Measurements from ENCODE around the gene ASB1. TPM values are rescaled to one million over a fixed set of nuclear protein-coding genes. Genes with fewer than 3 reads are reported as not detected.
"Not testable (repeated sequence)": the region's sequence is repeated elsewhere in the genome, so short reads cannot be mapped to it uniquely, and the experiment has no call there.

The ASB1 gene
- total RNA-seq, 1 donor from 2014 or later, result 33.9 TPM

DNA sequence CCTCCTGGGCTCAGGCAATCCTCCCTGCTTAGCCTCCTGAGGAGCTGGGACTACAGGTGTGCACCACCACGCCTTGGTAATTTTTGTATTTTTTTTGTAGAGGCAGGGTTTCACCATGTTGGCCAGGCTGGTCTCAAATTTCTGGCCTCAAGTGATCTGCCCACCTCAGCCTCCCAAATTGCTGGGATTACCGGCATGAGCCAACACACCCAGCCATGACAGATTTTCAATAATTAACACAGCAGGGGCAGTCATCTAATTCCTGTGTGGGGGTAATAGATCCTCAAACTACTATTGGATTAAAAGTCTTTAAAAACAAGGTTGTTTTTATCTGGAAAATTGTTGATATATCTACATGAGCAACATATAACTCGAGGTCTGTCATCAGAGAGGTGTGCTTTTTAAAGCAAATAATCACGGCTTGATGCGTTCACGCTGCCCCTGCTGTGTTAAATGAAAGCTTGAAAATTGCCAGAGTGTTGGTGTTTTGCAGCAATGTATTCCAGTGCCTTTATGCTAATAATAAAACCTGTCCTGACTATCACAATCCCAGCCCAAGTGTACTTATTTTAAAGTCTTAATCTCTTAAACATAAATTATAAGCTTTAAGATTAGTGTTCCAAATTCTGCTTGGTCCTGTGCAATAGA lies 35.6 kb upstream of the ASB1 start:
- H3K4me3 Mint-ChIP-seq, result no peak overlapping the region
- no peak overlapping the region for H3K27ac Mint-ChIP-seq
- no peaks in the 10 kb centered on the region for H3K4me1 Mint-ChIP-seq
- no peaks in the 10 kb centered on the region for H3K36me3 Mint-ChIP-seq (ENCODE audit: low read depth)
- intact Hi-C loops (cut with micrococcal nuclease), result no loop called here
- H3K9me3 Mint-ChIP-seq, result no peaks in the 10 kb centered on the region
- DNase-seq, result no peak
- no peaks in the 10 kb centered on the region for H3K27me3 Mint-ChIP-seq

GRCh38 chr2:238396663-238397062 lies 30.1 kb upstream of the ASB1 start:
- intact Hi-C loops (cut with micrococcal nuclease), result no loop called here
- Mint-ChIP-seq H3K4me3 (no peak overlapping the region), H3K27me3 (no peaks in the 10 kb centered on the region), H3K4me1 (no peaks in the 10 kb centered on the region), H3K27ac (no peak overlapping the region), H3K36me3 (ENCODE audit: low read depth) (no peaks in the 10 kb centered on the region), H3K9me3 (no peaks in the 10 kb centered on the region)
- DNase-seq, result no peak

DNA sequence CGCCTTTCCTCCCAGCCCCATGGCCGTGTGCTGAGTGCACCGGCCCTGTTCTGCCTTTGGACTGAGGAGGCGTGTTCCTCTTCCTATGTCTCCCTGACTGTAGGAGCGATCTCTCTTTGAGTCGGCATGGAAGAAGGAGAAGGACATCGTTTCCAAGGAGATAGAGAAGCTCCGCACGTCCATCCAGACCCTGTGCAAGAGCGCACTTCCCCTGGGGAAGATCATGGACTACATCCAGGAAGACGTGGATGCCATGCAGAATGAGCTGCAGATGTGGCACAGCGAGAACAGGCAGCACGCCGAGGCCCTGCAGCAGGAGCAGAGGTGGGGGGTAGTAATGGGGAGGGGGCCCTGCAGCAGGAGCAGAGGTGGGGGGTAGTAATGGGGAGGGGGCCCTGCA lies 29.4 kb upstream of the ASB1 start:
- no peak for DNase-seq
- Mint-ChIP-seq H3K27ac (no peak overlapping the region), H3K9me3 (no peaks in the 10 kb centered on the region), H3K4me1 (no peaks in the 10 kb centered on the region), H3K27me3 (no peaks in the 10 kb centered on the region), H3K36me3 (ENCODE audit: low read depth) (no peaks in the 10 kb centered on the region), H3K4me3 (no peak overlapping the region)
- intact Hi-C loops (cut with micrococcal nuclease), result no loop called here

DNA sequence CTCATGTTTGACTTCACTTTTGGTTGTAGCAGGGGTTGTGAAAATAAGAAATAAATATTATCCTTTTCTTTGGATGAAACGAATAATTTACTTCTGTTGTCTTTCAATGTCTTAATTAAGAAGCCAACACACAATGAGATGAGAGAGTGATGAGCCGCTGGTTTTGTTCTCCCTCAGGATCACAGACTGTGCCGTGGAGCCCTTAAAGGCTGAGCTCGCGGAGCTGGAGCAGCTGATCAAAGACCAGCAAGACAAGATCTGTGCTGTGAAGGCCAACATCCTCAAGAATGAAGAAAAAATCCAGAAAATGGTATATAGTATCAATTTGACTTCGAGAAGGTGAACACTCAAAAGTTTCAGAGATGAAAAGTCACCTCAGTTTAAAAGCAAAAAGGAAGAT lies 28.1 kb upstream of the ASB1 start:
- no peak for DNase-seq
- Mint-ChIP-seq H3K27ac (no peak overlapping the region), H3K4me1 (no peaks in the 10 kb centered on the region), H3K27me3 (no peaks in the 10 kb centered on the region), H3K36me3 (ENCODE audit: low read depth) (no peaks in the 10 kb centered on the region), H3K4me3 (no peak overlapping the region), H3K9me3 (no peaks in the 10 kb centered on the region)
- intact Hi-C loops (cut with micrococcal nuclease), result no loop called here

DNA sequence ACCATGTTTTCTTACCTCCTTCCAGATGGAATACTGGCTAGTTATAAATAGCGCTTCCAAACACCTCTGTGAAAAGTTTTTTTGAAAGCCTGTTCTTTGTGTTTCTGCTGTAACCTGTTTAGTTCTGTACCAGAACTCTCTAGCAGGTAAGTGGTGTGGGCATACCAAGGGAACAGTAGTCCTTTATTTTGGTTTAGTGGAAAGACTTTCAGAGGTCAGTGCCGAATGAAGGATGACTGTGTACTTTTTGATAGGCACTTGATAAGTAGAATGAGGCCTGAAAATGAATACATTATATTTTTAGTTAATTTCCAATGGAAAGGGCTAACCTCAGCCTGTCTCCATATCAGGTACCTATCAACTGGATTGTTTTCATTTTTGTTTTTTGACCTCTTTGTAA lies 27.6 kb upstream of the ASB1 start:
- no peak overlapping the region for H3K4me3 Mint-ChIP-seq
- no peaks in the 10 kb centered on the region for H3K27me3 Mint-ChIP-seq
- H3K27ac Mint-ChIP-seq, result no peak overlapping the region
- DNase-seq, result no peak
- H3K4me1 Mint-ChIP-seq, result no peaks in the 10 kb centered on the region
- H3K36me3 Mint-ChIP-seq (ENCODE audit: low read depth), result no peaks in the 10 kb centered on the region
- H3K9me3 Mint-ChIP-seq, result no peaks in the 10 kb centered on the region
- intact Hi-C loops (cut with micrococcal nuclease), result no loop called here

DNA sequence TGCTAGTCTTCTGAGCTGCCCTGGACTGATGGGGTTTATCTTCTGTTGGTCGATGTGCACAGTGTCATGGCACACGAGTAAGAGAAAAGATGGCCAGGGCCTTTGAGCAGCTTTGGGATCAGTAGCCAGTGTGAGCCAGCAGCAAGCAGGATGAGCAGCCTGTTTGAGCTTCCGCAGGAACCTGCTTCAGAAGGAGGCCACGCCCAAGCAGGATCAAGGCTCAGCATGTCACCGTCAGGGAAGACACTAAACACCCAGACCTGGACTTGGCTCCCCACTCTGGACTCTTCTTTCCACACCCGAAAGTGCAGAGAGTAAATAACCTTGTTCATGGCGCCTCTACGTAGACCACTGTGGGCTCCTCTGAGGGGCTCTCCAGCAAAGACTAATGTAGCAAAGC lies 25.2 kb upstream of the ASB1 start:
- Mint-ChIP-seq H3K36me3 (ENCODE audit: low read depth) (no peaks in the 10 kb centered on the region), H3K27ac (no peak overlapping the region), H3K27me3 (no peaks in the 10 kb centered on the region), H3K4me1 (no peaks in the 10 kb centered on the region), H3K9me3 (no peaks in the 10 kb centered on the region), H3K4me3 (no peak overlapping the region)
- intact Hi-C loops (cut with micrococcal nuclease), result no loop called here
- DNase-seq, result no peak

- intact Hi-C loops (cut with micrococcal nuclease), result no loop called here
- Mint-ChIP-seq H3K36me3 (ENCODE audit: low read depth) (no peaks in the 10 kb centered on the region), H3K27ac (no peak overlapping the region), H3K4me1 (no peaks in the 10 kb centered on the region), H3K4me3 (no peak overlapping the region), H3K9me3 (no peaks in the 10 kb centered on the region), H3K27me3 (no peaks in the 10 kb centered on the region)
- no peak for DNase-seq
Observed at GRCh38 chr2:238403632-238404405, 22.9 kb upstream of the ASB1 start.

DNA sequence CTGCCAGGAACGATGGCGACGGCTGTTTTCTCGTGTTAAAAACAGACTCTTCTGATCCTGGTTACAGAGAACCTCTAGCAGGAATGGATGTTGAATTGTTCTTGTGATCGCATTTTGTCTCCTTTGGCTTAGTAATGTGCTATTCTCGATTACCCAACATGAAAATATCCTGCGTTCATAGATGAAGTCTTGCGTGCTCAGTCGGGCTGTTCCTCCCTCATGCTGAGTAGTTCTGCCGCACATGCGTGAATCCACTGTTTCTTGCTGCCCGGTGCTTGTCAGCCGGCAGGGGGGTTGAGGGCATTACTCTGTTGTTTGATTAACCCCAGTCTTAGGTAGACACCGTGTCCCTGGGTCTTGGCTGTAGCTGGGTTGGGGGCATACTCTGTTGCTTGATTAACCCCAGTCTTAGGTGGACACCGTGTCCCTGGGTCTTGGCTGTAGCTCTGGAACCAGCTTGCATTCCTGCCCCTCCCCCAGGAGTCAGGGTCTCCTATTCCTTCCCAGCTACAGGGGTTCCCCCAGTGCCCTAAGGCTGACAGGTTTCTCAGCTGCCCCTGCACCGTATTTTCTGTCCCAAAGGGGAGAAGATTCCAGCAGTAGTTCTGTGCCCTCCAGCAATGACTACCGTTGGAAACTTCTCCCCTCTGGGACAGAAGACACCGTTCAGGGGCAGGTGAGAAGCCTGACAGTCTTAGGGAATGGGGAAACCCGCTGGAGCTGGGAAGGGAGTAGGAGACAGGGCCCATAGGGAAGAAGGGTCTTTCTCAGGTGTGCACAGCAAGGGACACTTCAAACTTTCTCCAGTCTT lies 22.1 kb upstream of the ASB1 start:
- no peaks in the 10 kb centered on the region for H3K4me1 Mint-ChIP-seq
- no peaks in the 10 kb centered on the region for H3K9me3 Mint-ChIP-seq
- intact Hi-C loops (cut with micrococcal nuclease), result no loop called here
- no peak for DNase-seq
- no peaks in the 10 kb centered on the region for H3K36me3 Mint-ChIP-seq (ENCODE audit: low read depth)
- no peak overlapping the region for H3K27ac Mint-ChIP-seq
- no peak overlapping the region for H3K4me3 Mint-ChIP-seq
- no peaks in the 10 kb centered on the region for H3K27me3 Mint-ChIP-seq

GRCh38 chr2:238405217-238405555 lies 21.5 kb upstream of the ASB1 start:
- DNase-seq; H3K36me3 Mint-ChIP-seq (ENCODE audit: low read depth); H3K27me3 Mint-ChIP-seq; H3K27ac Mint-ChIP-seq; H3K4me1 Mint-ChIP-seq; H3K9me3 Mint-ChIP-seq; H3K4me3 Mint-ChIP-seq; intact Hi-C loops (cut with micrococcal nuclease): not testable (repeated sequence)

- Mint-ChIP-seq H3K27me3 (no peaks in the 10 kb centered on the region), H3K27ac (no peak overlapping the region)
Observed at GRCh38 chr2:238406221-238406997, 20.3 kb upstream of the ASB1 start.

GRCh38 chr2:238406998-238407285 lies 19.8 kb upstream of the ASB1 start:
- no peaks in the 10 kb centered on the region for H3K27me3 Mint-ChIP-seq
- H3K27ac Mint-ChIP-seq, result no peak overlapping the region
- intact Hi-C loops (cut with micrococcal nuclease), result no loop called here
- no peaks in the 10 kb centered on the region for H3K36me3 Mint-ChIP-seq (ENCODE audit: low read depth)
- H3K4me3 Mint-ChIP-seq, result no peak overlapping the region
- no peaks in the 10 kb centered on the region for H3K4me1 Mint-ChIP-seq
- DNase-seq, result no peak
- no peaks in the 10 kb centered on the region for H3K9me3 Mint-ChIP-seq

More at GRCh38 chr2:238406221-238406997, 20.3 kb upstream of the ASB1 start:
- intact Hi-C loops (cut with micrococcal nuclease), result no loop called here
- no peaks in the 10 kb centered on the region for H3K36me3 Mint-ChIP-seq (ENCODE audit: low read depth)
- H3K4me1 Mint-ChIP-seq, result no peaks in the 10 kb centered on the region
- H3K4me3 Mint-ChIP-seq, result no peak overlapping the region
- no peaks in the 10 kb centered on the region for H3K9me3 Mint-ChIP-seq
- no peak for DNase-seq

GRCh38 chr2:238407566-238407965 lies 19.2 kb upstream of the ASB1 start:
- intact Hi-C loops (cut with micrococcal nuclease), result no loop called here
- Mint-ChIP-seq H3K27me3 (no peaks in the 10 kb centered on the region), H3K4me3 (no peak overlapping the region), H3K27ac (no peak overlapping the region), H3K9me3 (no peaks in the 10 kb centered on the region), H3K4me1 (no peaks in the 10 kb centered on the region), H3K36me3 (ENCODE audit: low read depth) (no peaks in the 10 kb centered on the region)
- no peak for DNase-seq

- intact Hi-C loops (cut with micrococcal nuclease), result no loop called here
- Mint-ChIP-seq H3K27me3 (no peaks in the 10 kb centered on the region), H3K4me1 (no peaks in the 10 kb centered on the region), H3K9me3 (no peaks in the 10 kb centered on the region), H3K36me3 (ENCODE audit: low read depth) (no peaks in the 10 kb centered on the region), H3K27ac (no peak overlapping the region), H3K4me3 (no peak overlapping the region)
- no peak for DNase-seq
Observed at GRCh38 chr2:238408615-238409340, 17.9 kb upstream of the ASB1 start.

Measured in activated CD4-positive, alpha-beta T cell treated with anti-CD3 and anti-CD28 coated beads, Interleukin-2, amount 10 ng/mL, durations not matched to agents 24 days and 14 days (primary cell).